Stimulated activated CD4-positive, alpha-beta T cell treated with anti-CD3 and anti-CD28 coated beads, TNF-alpha, amount 100 ng/mL, for 1 hour (primary cell): ENCODE results near the gene COL23A1.
"Not testable (repeated sequence)": the region's sequence is repeated elsewhere in the genome, so short reads cannot be mapped to it uniquely, and the experiment has no call there.

Experiments
- DNase-seq, 3 donors: peaks; one replicate each; pipeline ENCODE4 v3.0.0-alpha.2; 2020; ENCODE audit warnings: low read depth in 3 of 3, low spot score in 1 of 3

COL23A1 gene

GRCh38 chr5:178249191-178249989 is 340.8 kb downstream of the COL23A1 start:
- DNase-seq: no peak

GRCh38 chr5:178248750-178249149 is 341.4 kb downstream of the COL23A1 start:
- DNase-seq: no peak

GRCh38 chr5:178247481-178248456 is 342.4 kb downstream of the COL23A1 start:
- no peak for DNase-seq

- no peak for DNase-seq
Observed at GRCh38 chr5:178246624-178247279, 343.4 kb downstream of the COL23A1 start.

- no peak for DNase-seq
Observed at GRCh38 chr5:178245389-178245788, 344.8 kb downstream of the COL23A1 start.

GRCh38 chr5:178244576-178244975 is 345.6 kb downstream of the COL23A1 start:
- no peak for DNase-seq

- no peak for DNase-seq
Observed at GRCh38 chr5:178242416-178242815, 347.8 kb downstream of the COL23A1 start.

GRCh38 chr5:178241688-178242231 is 348.4 kb downstream of the COL23A1 start:
- DNase-seq: no peak

GRCh38 chr5:178241231-178241663 is 348.9 kb downstream of the COL23A1 start:
- no peak for DNase-seq

GRCh38 chr5:178240766-178241165 is 349.4 kb downstream of the COL23A1 start:
- DNase-seq: no peak

GRCh38 chr5:178240341-178240741 is 349.9 kb downstream of the COL23A1 start:
- DNase-seq: no peak

- not testable (repeated sequence) for DNase-seq
Observed at GRCh38 chr5:178239626-178240301, 350.4 kb downstream of the COL23A1 start.

GRCh38 chr5:178238711-178239592 is 351.2 kb downstream of the COL23A1 start:
- no peak for DNase-seq

- DNase-seq: no peak
Observed at GRCh38 chr5:178238313-178238635, 351.9 kb downstream of the COL23A1 start.

GRCh38 chr5:178237431-178238312 is 352.5 kb downstream of the COL23A1 start:
- no peak for DNase-seq

- DNase-seq: no peak
Observed at GRCh38 chr5:178236679-178237078, 353.5 kb downstream of the COL23A1 start.

- no peak for DNase-seq
Observed at GRCh38 chr5:178236126-178236525, 354.1 kb downstream of the COL23A1 start.

- no peak for DNase-seq
Observed at GRCh38 chr5:178235588-178235974, 354.6 kb downstream of the COL23A1 start.
